ENCODE data around the gene BACH2. TPM values are rescaled to one million over a fixed set of nuclear protein-coding genes. Genes with fewer than 3 reads are reported as not detected.

BACH2 gene
- polyA plus RNA-seq, 1 of the 3 experiments (the other 2 are of a cell fraction): 0.46 TPM

GRCh38 chr6:89952686-89953085 lies 344.0 kb downstream of the BACH2 start:
- Histone ChIP-seq H3K9me2 (no peaks in the 10 kb centered on the region), H3K36me3 (replicated peaks in 1 of 2; ENCODE audit: control insufficient read depth in 1 of 2, insufficient read depth in 2 of 2, low read length in 1 of 2) (no peaks in the 10 kb centered on the region), H3K9me3 (no peaks in the 10 kb centered on the region), H4K20me1 (ENCODE audit: insufficient read depth) (no peaks in the 10 kb centered on the region), H2AFZ (ENCODE audit: low read depth) (no peak overlapping the region), H3K27ac (ENCODE audit: low read depth in 2 of 2, low read length in 1 of 2) (peak overlapping the region in 1 of 2 experiments; percentile 62; a peak in 2 of 4 replicates), H3K4me1 (ENCODE audit: control insufficient read depth in 1 of 2, insufficient read depth in 2 of 2, low read depth in 1 of 2, low read length in 1 of 2) (peaks cover 0 to 28% of the 10 kb centered on the region in 2 experiments; a peak in 2 of 4 replicates), H3K4me2 (no peak overlapping the region), H3K79me2 (ENCODE audit: insufficient read depth) (no peaks in the 10 kb centered on the region), H3K27me3 (ENCODE audit: insufficient read depth) (no peaks in the 10 kb centered on the region), H3F3A (replicated peaks; ENCODE audit: insufficient read depth) (no peaks in the 10 kb centered on the region), H3K4me3 (ENCODE audit: low read depth in 2 of 2, low read length in 1 of 2) (no peak overlapping the region), H3K9ac (no peak overlapping the region)
- DNase-seq: no peak
- ChIA-PET POLR2A (interaction anchor here (0.6 to 1.1 kb wide), 2 partner anchors 13 to 16 kb away, joined by 4 read pairs; no protein-coding TSS in a partner anchor), CTCF (interaction anchor here (0.9 to 3.9 kb wide), 7 partner anchors 11 to 524 kb away, joined by 3 to 22 read pairs (median 3); no protein-coding TSS in a partner anchor)
- 44% methylated on average over 3 of the region's 4 CpGs for WGBS (ENCODE audit: low lambda C conversion rate)
- TF ChIP-seq, protein P1, sequence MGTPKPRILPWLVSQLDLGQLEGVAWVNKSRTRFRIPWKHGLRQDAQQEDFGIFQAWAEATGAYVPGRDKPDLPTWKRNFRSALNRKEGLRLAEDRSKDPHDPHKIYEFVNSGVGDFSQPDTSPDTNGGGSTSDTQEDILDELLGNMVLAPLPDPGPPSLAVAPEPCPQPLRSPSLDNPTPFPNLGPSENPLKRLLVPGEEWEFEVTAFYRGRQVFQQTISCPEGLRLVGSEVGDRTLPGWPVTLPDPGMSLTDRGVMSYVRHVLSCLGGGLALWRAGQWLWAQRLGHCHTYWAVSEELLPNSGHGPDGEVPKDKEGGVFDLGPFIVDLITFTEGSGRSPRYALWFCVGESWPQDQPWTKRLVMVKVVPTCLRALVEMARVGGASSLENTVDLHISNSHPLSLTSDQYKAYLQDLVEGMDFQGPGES (IDR thresholded peaks at IDR 0.05; ENCODE audit: low read depth, low read length): no peak
- TF ChIP-seq MXI1 (IDR thresholded peaks at IDR 0.05; ENCODE audit: low read depth, low read length) (no peak), EZH2phosphoT487 (IDR thresholded peaks at IDR 0.05; ENCODE audit: borderline replicate concordance, low read depth) (no peak), CTCF (IDR thresholded peaks at IDR 0.05) (no peak), TCF12 (IDR thresholded peaks at IDR 0.05) (no peak), ELF1 (IDR thresholded peaks at IDR 0.05) (no peak), EP300 (IDR thresholded peaks at IDR 0.05; ENCODE audit: borderline replicate concordance in 1 of 2, low read depth in 1 of 2, low read length in 1 of 2) (no peak), POLR2AphosphoS5 (IDR thresholded peaks at IDR 0.05; ENCODE audit: low read depth, low read length) (no peak), USF1 (IDR thresholded peaks at IDR 0.05; ENCODE audit: borderline replicate concordance, low read depth) (no peak), CHD2 (IDR thresholded peaks at IDR 0.05; ENCODE audit: low read length, partially characterized antibody) (no peak), JUND (IDR thresholded peaks at IDR 0.05) (no peak), RFX5 (IDR thresholded peaks at IDR 0.05; ENCODE audit: low read length) (no peak)

- H3K9ac ChIP-seq: no peak overlapping the region
- no peak overlapping the region for H3K4me3 ChIP-seq (ENCODE audit: low read depth in 2 of 2, low read length in 1 of 2)
- H4K20me1 ChIP-seq (ENCODE audit: insufficient read depth): no peaks in the 10 kb centered on the region
- no peak overlapping the region for H3K4me2 ChIP-seq
- H3F3A ChIP-seq (replicated peaks; ENCODE audit: insufficient read depth): no peaks in the 10 kb centered on the region
- H3K4me1 ChIP-seq (ENCODE audit: control insufficient read depth in 1 of 2, insufficient read depth in 2 of 2, low read depth in 1 of 2, low read length in 1 of 2): peaks cover 0 to 28% of the 10 kb centered on the region in 2 experiments; a peak in 2 of 4 replicates
- H3K79me2 ChIP-seq (ENCODE audit: insufficient read depth): no peaks in the 10 kb centered on the region
- H2AFZ ChIP-seq (ENCODE audit: low read depth): no peak overlapping the region
- H3K9me2 ChIP-seq: no peaks in the 10 kb centered on the region
- ChIA-PET CTCF (interaction anchor here (0.9 to 3.9 kb wide), 6 partner anchors 10 to 525 kb away, joined by 3 to 22 read pairs (median 5); no protein-coding TSS in a partner anchor), POLR2A (interaction anchor here (0.6 to 1.1 kb wide), 2 partner anchors 14 to 121 kb away, joined by 3 to 4 read pairs; no protein-coding TSS in a partner anchor)
- DNase-seq: no peak
- H3K36me3 ChIP-seq (replicated peaks in 1 of 2; ENCODE audit: control insufficient read depth in 1 of 2, insufficient read depth in 2 of 2, low read length in 1 of 2): no peaks in the 10 kb centered on the region
- TF ChIP-seq GATA2 (CRISPR knock-in tag; IDR thresholded peaks at IDR 0.05): no peak
- TF ChIP-seq, protein P2, sequence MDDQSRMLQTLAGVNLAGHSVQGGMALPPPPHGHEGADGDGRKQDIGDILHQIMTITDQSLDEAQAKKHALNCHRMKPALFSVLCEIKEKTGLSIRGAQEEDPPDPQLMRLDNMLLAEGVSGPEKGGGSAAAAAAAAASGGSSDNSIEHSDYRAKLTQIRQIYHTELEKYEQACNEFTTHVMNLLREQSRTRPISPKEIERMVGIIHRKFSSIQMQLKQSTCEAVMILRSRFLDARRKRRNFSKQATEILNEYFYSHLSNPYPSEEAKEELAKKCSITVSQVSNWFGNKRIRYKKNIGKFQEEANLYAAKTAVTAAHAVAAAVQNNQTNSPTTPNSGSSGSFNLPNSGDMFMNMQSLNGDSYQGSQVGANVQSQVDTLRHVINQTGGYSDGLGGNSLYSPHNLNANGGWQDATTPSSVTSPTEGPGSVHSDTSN (IDR thresholded peaks at IDR 0.05): no peak
- no peak for TF ChIP-seq NRF1 (IDR thresholded peaks at IDR 0.05; ENCODE audit: low read depth, low read length)
- no peak for TF ChIP-seq RFX5 (IDR thresholded peaks at IDR 0.05; ENCODE audit: low read length)
- no peak for TF ChIP-seq FOSL2 (IDR thresholded peaks at IDR 0.05; ENCODE audit: borderline replicate concordance, low read depth)
- TF ChIP-seq TCF12 (IDR thresholded peaks at IDR 0.05): no peak
- no peak for TF ChIP-seq YY1 (IDR thresholded peaks at IDR 0.05; ENCODE audit: low read depth)
- TF ChIP-seq JUND (IDR thresholded peaks at IDR 0.05): no peak
- no peaks in the 10 kb centered on the region for H3K27me3 ChIP-seq (ENCODE audit: insufficient read depth)
- no peaks in the 10 kb centered on the region for H3K9me3 ChIP-seq
- peak overlapping the region in 1 of 2 experiments; percentile 62; a peak in 2 of 4 replicates for H3K27ac ChIP-seq (ENCODE audit: low read depth in 2 of 2, low read length in 1 of 2)
- WGBS (ENCODE audit: low lambda C conversion rate): 47% methylated on average over 6 of the region's 6 CpGs
Observed at GRCh38 chr6:89952105-89952671, 344.5 kb downstream of the BACH2 start.

All from SK-N-SH (cell line).